DMS153 treated with DMSO at 0.1 percent for 48 hours (cell line): ENCODE data around the gene ABHD1.
A peak's percentile ranks its signal among the peaks of the same experiment; 100 is the strongest.
"Not testable (repeated sequence)": the region's sequence is repeated elsewhere in the genome, so short reads cannot be mapped to it uniquely, and the experiment has no call there.

Experiments
- DNase-seq: peaks from one replicate; lab custom pipeline; 2025; ENCODE audit not compliant: unreplicated experiment; lab: John Stamatoyannopoulos, UW

The ABHD1 gene

DNA sequence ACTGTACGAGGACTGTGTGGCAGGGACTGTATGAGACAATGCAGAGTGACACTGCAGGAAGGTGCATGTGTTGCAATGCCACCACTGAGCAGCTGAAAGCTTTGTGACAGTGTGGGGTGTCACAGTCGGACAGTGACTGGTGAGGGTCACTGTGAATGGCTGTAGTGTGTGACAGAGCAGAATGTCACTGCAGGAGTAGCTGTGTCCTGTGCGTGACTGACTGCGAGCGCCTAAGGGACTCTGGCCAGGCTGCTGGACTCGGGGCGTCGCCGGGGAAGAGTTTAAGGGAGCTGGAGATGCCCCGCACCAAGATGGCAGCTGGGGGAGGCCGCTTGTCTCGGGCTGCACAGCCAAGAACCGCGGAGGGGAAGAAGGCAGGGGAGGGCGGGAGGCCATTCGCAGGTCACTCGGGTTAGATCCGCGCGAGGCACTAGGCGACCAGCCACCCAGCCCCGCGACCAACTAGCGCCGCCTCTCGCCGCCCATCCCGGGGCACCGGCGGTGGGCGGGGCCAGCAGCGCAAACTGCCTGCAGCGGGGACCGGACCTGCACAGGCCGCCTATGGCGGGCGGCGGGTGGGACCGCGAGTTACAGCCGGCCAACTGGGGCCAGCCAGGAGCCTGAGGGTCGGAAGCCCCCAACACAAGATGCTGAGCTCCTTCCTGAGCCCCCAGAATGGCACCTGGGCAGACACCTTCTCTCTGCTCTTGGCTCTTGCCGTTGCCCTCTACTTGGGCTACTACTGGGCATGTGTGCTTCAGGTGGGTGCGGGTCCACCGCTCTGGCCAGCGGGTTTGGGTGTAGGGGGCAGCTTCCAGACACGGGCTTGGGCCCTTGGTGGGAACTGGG is at the start of gene ABHD1:
Gene ABHD1 (plus strand): TSS at position 514 of the 849 bp plus-strand sequence. CDS start 134 bp downstream, at position 648.
- no peak for DNase-seq

- no peak for DNase-seq
Observed at GRCh38 chr2:27074738-27075565, 48.7 kb upstream of the ABHD1 start.

DNA sequence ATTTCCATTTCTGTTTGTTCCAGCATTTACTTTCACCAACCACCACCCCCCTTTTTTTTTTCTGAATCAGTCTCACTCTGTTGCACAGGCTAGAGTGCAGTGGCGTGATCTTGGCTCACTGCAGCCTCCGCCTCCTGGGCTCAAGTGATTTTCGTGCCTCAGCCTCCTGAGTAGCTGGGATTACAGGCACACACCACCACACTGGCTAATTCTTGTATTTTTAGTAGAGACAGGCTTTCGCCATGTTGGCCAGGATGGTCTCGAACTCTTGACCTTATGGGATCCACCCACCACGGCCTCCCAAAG is 48.1 kb upstream of the ABHD1 start:
- DNase-seq, result not testable (repeated sequence)

GRCh38 chr2:27076323-27076722 is 47.3 kb upstream of the ABHD1 start:
- no peak for DNase-seq

DNA sequence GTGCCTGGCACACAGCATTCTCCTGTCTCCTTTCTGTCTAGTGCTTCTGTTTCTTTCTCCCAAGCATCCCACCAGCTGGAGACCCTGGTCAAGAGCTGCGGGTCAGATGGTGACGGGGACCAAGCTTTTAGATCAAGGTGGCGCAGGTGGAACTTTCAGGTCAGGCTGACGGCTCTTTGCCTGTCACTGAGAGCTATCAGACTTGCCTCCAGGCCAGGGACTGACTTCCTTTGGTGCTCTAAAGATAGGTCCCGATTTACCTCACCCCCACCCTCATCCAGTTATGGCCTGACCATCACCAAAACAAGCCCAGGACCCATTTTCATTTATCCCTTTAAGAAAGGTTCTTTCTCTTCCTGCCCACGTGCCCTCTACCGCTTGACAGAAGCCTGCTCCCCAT is 46.4 kb upstream of the ABHD1 start:
- no peak for DNase-seq

GRCh38 chr2:27078267-27079194 is 45.1 kb upstream of the ABHD1 start, which contains the start of gene EMILIN1:
TSS of gene EMILIN1 (plus strand) at chr2:27078615. CDS start at chr2:27079066, 451 bp downstream.
- DNase-seq, result no peak

- no peak for DNase-seq
Observed at GRCh38 chr2:27079233-27080139, 44.1 kb upstream of the ABHD1 start.

GRCh38 chr2:27080140-27080469 is 43.5 kb upstream of the ABHD1 start:
- no peak for DNase-seq

GRCh38 chr2:27080603-27080936 is 43.0 kb upstream of the ABHD1 start:
- DNase-seq, result no peak

DNA sequence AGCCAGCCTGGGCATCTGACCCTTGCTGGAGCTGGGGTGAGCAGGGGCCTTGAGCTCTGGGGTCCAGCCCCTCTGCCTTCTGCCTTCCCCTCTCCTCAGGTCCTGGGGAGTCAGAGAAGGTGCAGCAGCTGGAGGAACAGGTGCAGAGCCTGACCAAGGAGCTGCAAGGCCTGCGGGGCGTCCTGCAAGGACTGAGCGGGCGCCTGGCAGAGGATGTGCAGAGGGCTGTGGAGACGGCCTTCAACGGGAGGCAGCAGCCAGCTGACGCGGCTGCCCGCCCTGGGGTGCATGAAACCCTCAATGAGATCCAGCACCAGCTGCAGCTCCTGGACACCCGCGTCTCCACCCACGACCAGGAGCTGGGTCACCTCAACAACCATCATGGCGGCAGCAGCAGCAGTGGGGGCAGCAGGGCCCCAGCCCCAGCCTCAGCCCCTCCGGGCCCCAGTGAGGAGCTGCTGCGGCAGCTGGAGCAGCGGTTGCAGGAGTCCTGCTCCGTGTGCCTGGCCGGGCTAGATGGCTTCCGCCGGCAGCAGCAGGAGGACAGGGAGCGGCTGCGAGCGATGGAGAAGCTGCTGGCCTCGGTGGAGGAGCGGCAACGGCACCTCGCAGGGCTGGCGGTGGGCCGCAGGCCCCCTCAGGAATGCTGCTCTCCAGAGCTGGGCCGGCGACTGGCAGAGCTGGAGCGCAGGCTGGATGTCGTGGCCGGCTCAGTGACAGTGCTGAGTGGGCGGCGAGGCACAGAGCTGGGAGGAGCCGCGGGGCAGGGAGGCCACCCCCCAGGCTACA is 41.4 kb upstream of the ABHD1 start:
- no peak for DNase-seq

- DNase-seq, result no peak
Observed at GRCh38 chr2:27082773-27083409, 40.7 kb upstream of the ABHD1 start.

- DNase-seq, result no peak
Observed at GRCh38 chr2:27083410-27084296, 40.0 kb upstream of the ABHD1 start.

GRCh38 chr2:27084297-27085061 is 39.1 kb upstream of the ABHD1 start:
- no peak for DNase-seq

- no peak for DNase-seq
Observed at GRCh38 chr2:27085062-27085672, 38.4 kb upstream of the ABHD1 start.

- DNase-seq, result peak; percentile 8
Observed at GRCh38 chr2:27085673-27086089, 37.9 kb upstream of the ABHD1 start.

DNA sequence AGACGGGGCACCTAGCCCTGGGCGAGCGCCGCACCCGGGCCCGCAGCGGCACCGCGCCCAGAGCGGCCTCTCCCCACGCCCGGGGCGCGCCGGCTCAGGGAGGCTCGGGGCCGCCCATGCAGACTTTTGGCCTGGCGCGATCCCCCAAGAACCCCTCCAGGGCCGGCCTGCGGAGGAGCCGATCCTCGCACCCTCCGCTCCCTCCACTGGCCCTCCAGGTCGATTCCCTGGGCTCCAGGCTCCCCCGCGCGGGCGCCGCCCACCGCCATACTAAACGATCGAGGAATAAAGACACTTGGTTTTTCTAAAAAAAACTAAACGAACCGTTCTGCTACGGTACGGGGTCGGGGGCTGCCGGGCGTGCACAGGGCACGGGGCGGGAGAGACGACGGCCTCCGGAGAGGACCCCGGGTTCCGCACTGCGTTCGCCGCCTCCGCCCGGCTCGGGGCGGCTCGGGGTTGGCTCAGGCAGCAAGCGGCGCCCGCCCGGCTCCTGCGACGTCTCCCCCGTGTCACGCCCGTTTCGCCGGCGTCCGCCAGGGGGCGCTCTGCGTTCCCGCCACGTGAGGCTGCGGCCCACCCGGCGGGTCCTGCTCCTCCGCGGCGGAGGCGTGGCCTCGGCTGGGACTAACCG is 37.4 kb upstream of the ABHD1 start:
- DNase-seq, result peak; percentile 88
